Keratinocyte (primary cell): Measurements from ENCODE around the gene MTPN.

Experiments used
- CTCF ChIP-seq, 3 experiments: IDR thresholded peaks in 1 of 3; conservative IDR thresholded peaks in 1 of 3; optimal IDR thresholded peaks in 1 of 3; 2 replicates in 2 of 3; 3 replicates in 1 of 3; pipeline versions ENCODE3 to v1.5.1; 2011; ENCODE audit warnings: low read length in 3 of 3, mild to moderate bottlenecking in 3 of 3, moderate library complexity in 2 of 3, control low read depth in 1 of 3, inconsistent platforms in 1 of 3; ENCODE audit not compliant: insufficient read depth in 2 of 3; ENCODE audit errors: extremely low read depth in 1 of 3
- EZH2 ChIP-seq: IDR thresholded peaks from one replicate; pipeline ENCODE4 v1.6.1; 2012; ENCODE audit warnings: inconsistent platforms, mild to moderate bottlenecking, low read length, moderate library complexity

- TF ChIP-seq CTCF (optimal IDR thresholded peaks at IDR 0.05 in 1 of 3, IDR thresholded peaks at IDR 0.05 in 1 of 3, conservative IDR thresholded peaks at IDR 0.05 in 1 of 3; ENCODE audit: extremely low read depth in 1 of 3, insufficient read depth in 2 of 3, low read length in 3 of 3), result no peak
- no peak for TF ChIP-seq EZH2
These were observed 46.3 kb downstream of the MTPN start for GRCh38 chr7:135930565-135931461.
